ENCODE measurements around the gene KDM4B. TPM values are rescaled to one million over a fixed set of nuclear protein-coding genes. Genes with fewer than 3 reads are reported as not detected.

The KDM4B gene
- total and polyA plus RNA-seq, 7 donors = 7.2 to 46.5 (median 21.4) TPM

GRCh38 chr19:5177745-5178450 lies 209.0 kb downstream of the KDM4B start:
- Histone ChIP-seq H3K27me3 (no peaks in the 10 kb centered on the region), H3K4me1 (no peaks in the 10 kb centered on the region), H3K4me3 (no peak overlapping the region), H3K27ac (no peak overlapping the region), H3K36me3 (no peaks in the 10 kb centered on the region), H3K9me3 (no peaks in the 10 kb centered on the region)
- intact Hi-C loops (cut with DNase I) = no loop called here
- DNase-seq = no peak
- WGBS, 2 donors = 77 to 84% methylated on average over 19 of the region's 19 CpGs
- TF ChIP-seq EP300 (IDR thresholded peaks at IDR 0.05) (no peak), POLR2A (IDR thresholded peaks at IDR 0.05) (no peak), CTCF (IDR thresholded peaks at IDR 0.05) (no peak), POLR2AphosphoS5 (IDR thresholded peaks at IDR 0.05) (no peak)

GRCh38 chr19:5178841-5179240 lies 209.9 kb downstream of the KDM4B start:
- no peaks in the 10 kb centered on the region for H3K9me3 ChIP-seq
- intact Hi-C loops (cut with DNase I) = no loop called here
- H3K36me3 ChIP-seq = no peaks in the 10 kb centered on the region
- no peak overlapping the region for H3K4me3 ChIP-seq
- DNase-seq = no peak
- H3K4me1 ChIP-seq = no peaks in the 10 kb centered on the region
- no peak overlapping the region for H3K27ac ChIP-seq
- 94 to 95% methylated on average over 3 of the region's 3 CpGs for WGBS, 2 donors
- no peaks in the 10 kb centered on the region for H3K27me3 ChIP-seq
- TF ChIP-seq EP300 (IDR thresholded peaks at IDR 0.05) (no peak), POLR2A (IDR thresholded peaks at IDR 0.05) (no peak), POLR2AphosphoS5 (IDR thresholded peaks at IDR 0.05) (no peak), CTCF (IDR thresholded peaks at IDR 0.05) (no peak)

- no peaks in the 10 kb centered on the region for H3K27me3 ChIP-seq
- DNase-seq = no peak
- TF ChIP-seq CTCF (IDR thresholded peaks at IDR 0.05) = no peak
- TF ChIP-seq EP300 (IDR thresholded peaks at IDR 0.05) = no peak
- no peak for TF ChIP-seq POLR2AphosphoS5 (IDR thresholded peaks at IDR 0.05)
- no peak for TF ChIP-seq POLR2A (IDR thresholded peaks at IDR 0.05)
- no peak overlapping the region for H3K27ac ChIP-seq
- no peaks in the 10 kb centered on the region for H3K36me3 ChIP-seq
- no peaks in the 10 kb centered on the region for H3K4me1 ChIP-seq
- H3K9me3 ChIP-seq = no peaks in the 10 kb centered on the region
- H3K4me3 ChIP-seq = no peak overlapping the region
- WGBS, 2 donors = 81 to 85% methylated on average over 16 of the region's 16 CpGs
- intact Hi-C loops (cut with DNase I) = no loop called here
These were observed 210.3 kb downstream of the KDM4B start for GRCh38 chr19:5179256-5179655.

GRCh38 chr19:5181329-5181728 lies 212.4 kb downstream of the KDM4B start:
- no peaks in the 10 kb centered on the region for H3K36me3 ChIP-seq
- no peak overlapping the region for H3K4me3 ChIP-seq
- 88 to 95% methylated on average over 2 of the region's 2 CpGs for WGBS, 2 donors
- no peak for DNase-seq
- intact Hi-C loops (cut with DNase I) = no loop called here
- H3K27ac ChIP-seq = no peak overlapping the region
- H3K9me3 ChIP-seq = no peaks in the 10 kb centered on the region
- no peaks in the 10 kb centered on the region for H3K27me3 ChIP-seq
- no peaks in the 10 kb centered on the region for H3K4me1 ChIP-seq
- TF ChIP-seq POLR2AphosphoS5 (IDR thresholded peaks at IDR 0.05) (no peak), POLR2A (IDR thresholded peaks at IDR 0.05) (no peak), CTCF (IDR thresholded peaks at IDR 0.05) (no peak), EP300 (IDR thresholded peaks at IDR 0.05) (no peak)

GRCh38 chr19:5182751-5183150 lies 213.8 kb downstream of the KDM4B start:
- H3K4me1 ChIP-seq = no peaks in the 10 kb centered on the region
- no peak for TF ChIP-seq EP300 (IDR thresholded peaks at IDR 0.05)
- TF ChIP-seq POLR2A (IDR thresholded peaks at IDR 0.05) = no peak
- TF ChIP-seq CTCF (IDR thresholded peaks at IDR 0.05) = no peak
- no peak for TF ChIP-seq POLR2AphosphoS5 (IDR thresholded peaks at IDR 0.05)
- intact Hi-C loops (cut with DNase I) = no loop called here
- WGBS, 2 donors = 71% methylated on average over 10 of the region's 10 CpGs
- H3K4me3 ChIP-seq = no peak overlapping the region
- DNase-seq = no peak
- H3K27me3 ChIP-seq = no peaks in the 10 kb centered on the region
- no peaks in the 10 kb centered on the region for H3K9me3 ChIP-seq
- no peak overlapping the region for H3K27ac ChIP-seq
- no peaks in the 10 kb centered on the region for H3K36me3 ChIP-seq
